Epithelial cell of esophagus (primary cell): Measurements from ENCODE around the gene OPALIN.

Experiments
- DNase-seq: peaks from one replicate; pipeline ENCODE4 v3.0.0; 2010; ENCODE audit warnings: low read depth
- H3K4me3 ChIP-seq: 2 replicates; pipeline ENCODE4 v1.5.1; 2011; ENCODE audit warnings: mild to moderate bottlenecking, low read length, control low read depth
- TF ChIP-seq, protein P1 (sequence below): IDR thresholded peaks from 2 replicates; pipeline ENCODE4 v1.5.1; 2011; ENCODE audit warnings: low read depth, mild to moderate bottlenecking, low read length, control low read depth, inconsistent platforms; ENCODE audit not compliant: insufficient read depth; ENCODE audit errors: missing control alignments

OPALIN gene

DNA sequence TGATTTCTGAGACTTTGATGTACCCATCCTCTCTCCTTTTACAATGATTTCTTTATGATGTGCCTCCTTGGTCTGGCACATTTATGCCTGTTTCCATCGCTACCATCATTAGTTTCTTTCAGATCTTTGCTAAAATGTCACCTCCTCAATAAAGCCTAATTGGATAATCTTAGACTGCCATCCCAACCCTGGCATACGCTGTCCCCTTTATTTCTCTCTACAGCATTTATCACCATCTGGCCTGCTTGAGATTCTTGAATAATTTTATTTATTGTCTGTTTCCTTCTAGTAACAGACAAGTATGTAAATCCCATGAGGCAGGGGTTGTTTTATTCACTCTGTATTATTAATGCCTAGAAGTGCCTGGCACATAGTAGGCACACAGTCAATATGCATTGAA, 61.3 kb downstream of the OPALIN start:
- TF ChIP-seq, protein P1, sequence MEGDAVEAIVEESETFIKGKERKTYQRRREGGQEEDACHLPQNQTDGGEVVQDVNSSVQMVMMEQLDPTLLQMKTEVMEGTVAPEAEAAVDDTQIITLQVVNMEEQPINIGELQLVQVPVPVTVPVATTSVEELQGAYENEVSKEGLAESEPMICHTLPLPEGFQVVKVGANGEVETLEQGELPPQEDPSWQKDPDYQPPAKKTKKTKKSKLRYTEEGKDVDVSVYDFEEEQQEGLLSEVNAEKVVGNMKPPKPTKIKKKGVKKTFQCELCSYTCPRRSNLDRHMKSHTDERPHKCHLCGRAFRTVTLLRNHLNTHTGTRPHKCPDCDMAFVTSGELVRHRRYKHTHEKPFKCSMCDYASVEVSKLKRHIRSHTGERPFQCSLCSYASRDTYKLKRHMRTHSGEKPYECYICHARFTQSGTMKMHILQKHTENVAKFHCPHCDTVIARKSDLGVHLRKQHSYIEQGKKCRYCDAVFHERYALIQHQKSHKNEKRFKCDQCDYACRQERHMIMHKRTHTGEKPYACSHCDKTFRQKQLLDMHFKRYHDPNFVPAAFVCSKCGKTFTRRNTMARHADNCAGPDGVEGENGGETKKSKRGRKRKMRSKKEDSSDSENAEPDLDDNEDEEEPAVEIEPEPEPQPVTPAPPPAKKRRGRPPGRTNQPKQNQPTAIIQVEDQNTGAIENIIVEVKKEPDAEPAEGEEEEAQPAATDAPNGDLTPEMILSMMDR = no peak
- DNase-seq = no peak
- no peak overlapping the region for H3K4me3 ChIP-seq

GRCh38 chr10:96295475-96295874, 63.3 kb downstream of the OPALIN start:
- DNase-seq = no peak
- no peak overlapping the region for H3K4me3 ChIP-seq
- TF ChIP-seq, protein P1 = no peak
